HG02981 (cell line): Measurements from ENCODE around the gene CHRM1.

Experiments
- ATAC-seq: cut with Tn5 transposase; IDR thresholded peaks from one replicate; pipeline ENCODE4 v1.9.1; 2021; ENCODE audit warnings: mild to moderate bottlenecking, moderate library complexity; ENCODE audit not compliant: unreplicated experiment

The CHRM1 gene

DNA sequence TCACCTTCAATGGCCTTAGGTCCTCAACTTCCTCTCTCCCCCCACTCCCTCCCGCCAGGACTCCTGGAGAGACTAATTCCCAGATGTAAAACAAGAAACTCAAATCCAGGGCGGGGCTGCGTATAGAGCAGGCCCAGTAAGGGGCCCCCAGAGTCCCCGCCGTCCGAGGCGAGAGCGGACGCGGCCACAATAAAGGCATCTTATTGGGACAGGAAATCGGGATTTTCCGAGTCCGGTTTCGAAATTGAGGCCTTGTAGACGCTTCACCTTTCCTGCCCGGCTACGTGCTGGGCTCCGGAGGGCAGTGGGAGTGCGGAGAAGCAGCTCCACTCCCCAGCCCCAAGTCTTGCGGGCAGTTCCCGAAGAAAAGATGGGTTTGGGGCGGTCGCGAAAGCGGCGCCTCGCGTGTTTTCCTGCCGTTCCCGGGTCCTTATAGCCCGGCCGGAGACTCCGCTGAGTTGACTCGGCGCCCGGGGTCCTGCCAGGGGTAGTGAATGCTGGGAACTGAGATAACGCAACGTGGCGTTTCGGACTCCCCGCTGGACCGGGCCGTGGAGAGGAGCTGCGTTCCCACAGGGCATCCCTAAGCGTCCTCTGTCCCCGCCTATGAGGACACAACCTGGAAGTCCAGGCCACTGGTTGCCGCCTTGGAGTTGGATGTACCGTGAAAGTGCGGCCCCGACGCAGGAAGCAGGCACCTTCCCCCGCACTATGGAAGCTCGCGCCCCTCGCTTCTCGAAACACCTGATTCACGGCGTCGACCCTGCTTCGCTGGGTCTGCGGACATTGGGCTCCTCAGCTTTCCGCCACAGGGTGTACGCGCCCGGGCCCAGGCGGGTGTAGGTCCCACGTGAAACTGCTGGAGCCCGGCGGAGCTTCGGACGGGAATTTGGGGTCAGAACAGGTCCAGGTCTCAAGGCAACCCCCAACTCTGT lies 4.8 kb upstream of the CHRM1 start:
- no peak for ATAC-seq

DNA sequence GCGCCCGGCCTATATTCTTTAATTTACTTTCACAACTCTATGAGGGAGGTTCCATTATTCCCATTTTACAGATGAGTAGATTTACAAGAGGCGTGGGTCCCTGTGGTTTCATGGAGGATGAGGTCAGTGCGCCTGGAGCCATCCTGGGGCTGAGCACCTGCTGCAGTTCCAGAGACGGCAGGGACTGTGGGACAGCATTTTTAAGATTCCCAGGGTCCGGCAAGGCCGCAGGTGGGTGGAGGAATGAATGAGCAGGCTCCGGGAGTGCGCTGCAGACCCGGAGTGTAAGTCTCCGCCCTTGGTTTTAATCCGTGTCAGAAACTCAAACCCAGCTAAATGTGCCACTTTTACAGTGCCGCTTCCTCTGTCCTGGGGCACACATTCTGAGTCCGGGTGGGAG lies 4.1 kb upstream of the CHRM1 start:
- ATAC-seq, result no peak

DNA sequence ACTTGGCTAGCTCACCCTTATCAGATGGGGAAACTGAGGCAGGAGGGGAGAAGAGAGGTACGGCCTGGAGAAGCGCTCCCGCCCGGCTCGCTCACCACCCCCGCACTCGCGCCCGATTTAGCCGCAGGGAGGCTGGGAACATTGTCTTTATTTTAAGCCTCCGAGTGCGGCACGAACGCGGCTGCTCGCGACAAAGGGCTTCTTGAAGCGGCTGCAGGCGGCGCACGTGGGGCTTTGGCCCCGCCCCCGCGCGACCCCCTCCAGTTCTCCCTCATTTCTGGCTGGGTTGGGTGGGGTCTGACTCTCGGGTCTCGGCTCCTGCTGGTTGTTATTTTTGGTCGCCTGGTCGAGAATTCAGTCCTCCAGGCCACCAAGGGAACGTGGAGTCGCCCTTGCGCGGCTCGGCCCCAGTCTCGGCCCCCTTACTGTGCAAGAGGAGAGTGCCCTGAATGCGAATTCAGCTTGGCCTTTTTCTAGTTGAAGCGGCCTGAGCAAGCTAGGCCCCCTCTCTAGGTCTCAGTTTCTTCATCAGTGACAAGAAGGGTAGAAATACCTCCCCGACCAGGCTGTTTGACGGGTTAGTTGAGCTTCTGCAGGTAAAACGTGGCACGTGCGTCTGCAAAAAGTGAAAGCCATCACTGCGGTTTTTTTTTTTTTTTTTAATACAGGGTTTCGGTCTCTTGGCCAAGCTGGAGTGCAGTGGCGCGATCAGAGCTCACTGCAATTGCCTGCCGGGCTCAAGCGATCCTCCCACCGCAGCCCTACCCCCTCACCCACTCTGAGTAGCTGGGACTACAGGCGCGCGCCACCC lies 2.6 kb upstream of the CHRM1 start:
- ATAC-seq, result no peak

DNA sequence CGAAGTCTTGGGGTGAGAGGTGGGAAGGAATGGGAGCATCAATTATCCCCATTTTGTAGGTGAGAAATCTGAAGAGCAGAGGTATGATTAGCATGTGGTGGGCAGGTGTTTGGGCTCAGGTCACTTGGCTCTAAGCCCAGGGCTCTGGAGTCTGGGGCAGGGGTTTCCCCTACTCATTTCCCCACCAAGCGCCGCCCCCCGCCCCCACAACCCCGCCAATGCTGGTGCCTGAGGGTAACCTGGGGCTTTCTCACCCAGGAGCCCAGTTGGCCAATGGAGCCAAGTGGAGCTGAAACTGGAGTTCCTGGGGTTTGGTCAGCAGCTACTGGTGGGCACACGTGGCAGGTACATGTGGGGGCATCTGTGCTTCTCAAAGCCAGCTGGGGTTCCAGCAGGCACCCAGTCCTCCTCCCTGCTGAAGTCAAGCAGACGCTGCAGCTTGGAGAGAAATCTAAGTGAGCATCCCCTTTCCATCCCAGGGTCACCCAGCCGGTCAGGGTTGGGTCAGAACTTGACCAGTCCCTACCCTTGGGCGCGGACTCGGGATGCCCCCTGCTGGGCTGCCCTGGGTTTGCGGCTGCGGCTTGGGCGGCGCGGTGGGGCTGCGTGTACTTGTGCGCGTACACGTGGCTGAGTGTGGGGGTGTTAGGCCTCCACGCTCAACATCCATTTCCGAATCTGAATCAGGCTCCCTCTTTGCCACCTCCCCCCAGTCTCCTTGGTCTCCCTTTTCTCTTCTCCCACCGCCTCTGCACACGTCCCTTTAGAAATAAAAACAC lies 1.7 kb upstream of the CHRM1 start:
- no peak for ATAC-seq

DNA sequence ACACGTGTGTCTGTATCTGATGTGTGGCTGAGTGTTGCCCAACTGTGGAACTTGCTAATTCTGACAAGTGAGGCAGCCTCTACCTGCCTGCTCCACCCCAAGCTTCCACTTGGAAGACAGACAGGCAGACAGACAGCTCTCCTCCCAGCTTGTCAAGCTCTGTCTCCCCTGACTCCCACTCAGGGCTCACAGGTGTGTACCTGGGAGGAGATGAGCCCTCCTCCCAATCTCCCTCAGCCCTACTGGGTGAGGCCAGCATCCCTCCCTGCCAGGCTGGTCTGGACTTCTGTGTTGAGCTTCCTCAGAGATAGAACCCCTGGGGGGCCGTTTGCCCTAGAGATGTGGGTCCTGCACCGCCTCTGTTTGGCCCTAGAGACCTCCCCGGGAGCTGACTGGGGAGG lies 1.0 kb upstream of the CHRM1 start:
- no peak for ATAC-seq

DNA sequence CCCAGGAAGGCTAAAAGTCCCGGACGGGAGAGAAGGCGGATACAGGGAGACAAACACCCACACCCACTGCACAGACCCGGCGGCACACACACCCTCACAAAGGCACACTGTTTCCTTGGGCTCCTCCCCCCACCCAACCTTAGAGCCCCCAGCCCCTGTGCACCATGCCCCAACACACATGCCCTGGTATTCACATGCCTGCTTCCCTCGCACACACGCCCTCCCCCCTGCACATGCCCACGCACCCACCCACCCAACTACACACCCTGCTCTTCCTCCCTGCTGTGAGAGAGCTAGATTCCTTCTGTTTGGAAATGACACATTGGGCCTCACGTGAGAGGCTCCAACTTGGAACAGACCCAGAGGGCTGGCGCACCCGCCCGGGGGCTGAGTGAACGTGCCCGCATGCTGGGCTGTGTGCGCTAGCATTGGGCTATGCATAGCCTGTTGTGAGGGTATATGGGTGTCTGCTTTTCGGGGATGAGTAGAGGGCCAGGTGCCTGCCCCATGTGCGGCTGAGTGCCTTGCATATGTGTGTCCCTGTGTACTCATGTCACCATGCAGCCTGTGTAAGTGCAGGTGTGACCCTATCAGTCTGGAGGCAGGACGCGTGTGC lies 518 bp upstream of the CHRM1 start:
- ATAC-seq, result no peak

DNA sequence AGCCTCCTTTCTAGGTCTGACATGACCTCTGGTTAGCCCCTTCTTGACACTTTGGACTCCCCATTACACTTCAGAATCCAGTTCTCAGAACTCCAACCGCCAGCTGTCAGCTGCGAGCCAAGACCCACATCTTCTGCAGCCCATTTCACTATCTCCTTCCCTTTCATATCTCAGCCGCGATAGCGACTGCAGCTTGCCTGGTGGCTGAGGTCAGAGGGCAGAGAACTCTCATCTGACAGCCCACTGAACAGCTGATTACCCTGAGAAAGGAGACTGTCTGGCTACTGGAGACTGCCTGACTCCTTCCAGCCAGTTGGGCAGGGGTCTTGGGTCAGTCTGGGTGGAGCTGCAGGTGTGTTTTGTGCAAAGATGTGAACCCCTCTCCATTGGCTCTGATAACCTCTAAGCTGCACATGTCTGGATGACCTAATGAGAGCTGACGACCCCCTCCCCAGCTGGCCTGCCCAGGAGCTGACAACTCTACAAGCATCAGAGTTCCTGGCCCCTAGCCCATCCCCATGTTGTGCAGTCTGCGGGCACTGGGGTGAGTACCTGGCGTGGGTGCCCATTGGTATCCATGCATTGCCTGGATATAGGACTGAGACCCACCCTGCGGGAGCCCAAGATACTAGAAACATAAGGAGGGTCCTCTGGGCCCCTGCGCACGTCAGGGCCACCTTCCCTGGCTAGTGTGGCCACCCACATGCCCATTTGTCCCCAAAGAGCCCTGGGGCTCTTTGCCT lies 1.1 kb downstream of the CHRM1 start:
- no peak for ATAC-seq

DNA sequence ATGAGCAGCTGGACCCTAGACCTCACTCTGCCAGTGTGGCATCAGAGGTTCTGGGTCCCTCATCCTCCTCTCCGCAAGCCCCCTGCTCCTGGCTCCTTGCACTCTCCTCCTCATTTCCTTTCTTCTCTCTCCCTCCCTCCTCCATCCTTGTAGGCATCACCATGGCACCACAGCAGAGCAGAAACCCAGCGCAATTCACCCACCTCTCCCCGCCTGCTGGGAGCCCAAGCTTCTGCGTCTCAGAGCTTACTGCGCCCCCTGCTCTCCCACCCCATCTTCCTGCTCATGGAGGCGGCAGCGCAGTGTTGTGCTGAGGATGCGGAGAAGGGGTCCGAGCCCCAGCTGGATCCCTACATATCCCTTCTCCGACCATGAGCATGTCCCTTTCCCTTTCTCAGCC lies 1.7 kb downstream of the CHRM1 start:
- ATAC-seq, result no peak

DNA sequence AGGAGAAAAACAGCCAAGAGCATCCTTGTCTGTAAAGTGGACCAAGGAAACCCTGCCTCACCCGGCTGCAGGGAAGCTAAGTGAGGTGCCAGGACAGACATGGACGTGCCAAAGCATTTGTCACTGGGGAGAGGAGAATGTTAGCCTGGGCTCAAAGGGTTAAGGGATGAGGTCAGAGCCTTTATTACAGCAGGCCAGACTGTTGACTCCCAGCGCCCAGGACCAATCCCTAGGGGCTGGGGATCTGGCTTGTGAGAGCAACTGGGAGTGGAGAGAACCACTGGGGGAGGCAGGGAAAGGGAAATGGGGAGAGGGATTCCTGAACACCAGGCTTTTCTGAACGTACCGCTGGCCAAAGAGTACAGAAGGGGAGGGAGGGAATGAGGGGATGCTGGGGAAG lies 2.6 kb downstream of the CHRM1 start:
- no peak for ATAC-seq

DNA sequence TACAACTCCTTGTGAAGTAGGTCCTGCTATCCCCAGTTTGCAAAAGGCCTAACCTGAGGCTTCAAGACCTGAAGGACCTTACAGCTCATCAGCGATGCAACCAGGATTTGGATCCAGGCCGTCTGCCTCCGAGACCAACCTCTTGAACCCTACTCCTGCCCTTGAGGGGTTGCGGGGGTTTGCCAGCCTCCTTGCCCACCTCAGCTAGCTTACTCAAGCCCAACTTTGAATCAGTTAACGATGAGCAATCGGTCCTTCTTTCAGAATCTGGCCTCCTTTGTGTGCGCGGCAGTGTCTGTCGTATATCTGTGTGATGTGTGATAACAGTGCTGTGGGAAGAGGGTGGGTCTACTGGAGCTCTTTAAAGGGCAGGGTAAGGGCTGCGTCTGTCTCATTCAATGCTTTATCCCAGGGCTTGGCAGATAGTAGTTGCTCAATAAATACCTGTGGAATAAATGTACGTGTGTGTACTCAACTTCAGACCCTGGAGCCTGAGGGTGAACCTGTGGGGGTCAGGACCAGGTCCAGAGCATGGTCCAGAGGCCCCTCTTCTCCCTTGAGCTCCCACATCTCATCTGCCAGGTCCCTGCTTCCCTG lies 3.2 kb downstream of the CHRM1 start:
- no peak for ATAC-seq

DNA sequence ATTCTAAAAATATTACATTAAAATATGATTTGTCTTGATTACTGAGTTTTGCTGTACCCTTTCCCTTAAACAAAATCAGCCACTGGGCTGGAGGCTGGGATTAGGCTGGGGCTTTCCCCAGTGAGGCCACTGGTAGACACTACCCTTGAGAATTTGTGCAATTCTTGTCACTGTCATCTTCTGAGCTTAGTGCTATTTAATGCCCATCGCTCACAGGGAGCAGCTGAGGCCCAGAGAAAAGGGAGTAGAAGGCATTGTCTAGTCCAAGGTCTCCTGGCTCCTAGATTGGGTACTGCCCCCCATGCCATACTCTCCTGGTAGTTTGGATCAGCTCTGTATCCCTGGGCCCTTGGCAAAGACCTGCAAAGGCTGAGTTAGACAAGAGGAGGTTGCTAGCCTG lies 6.7 kb downstream of the CHRM1 start:
- ATAC-seq, result no peak

DNA sequence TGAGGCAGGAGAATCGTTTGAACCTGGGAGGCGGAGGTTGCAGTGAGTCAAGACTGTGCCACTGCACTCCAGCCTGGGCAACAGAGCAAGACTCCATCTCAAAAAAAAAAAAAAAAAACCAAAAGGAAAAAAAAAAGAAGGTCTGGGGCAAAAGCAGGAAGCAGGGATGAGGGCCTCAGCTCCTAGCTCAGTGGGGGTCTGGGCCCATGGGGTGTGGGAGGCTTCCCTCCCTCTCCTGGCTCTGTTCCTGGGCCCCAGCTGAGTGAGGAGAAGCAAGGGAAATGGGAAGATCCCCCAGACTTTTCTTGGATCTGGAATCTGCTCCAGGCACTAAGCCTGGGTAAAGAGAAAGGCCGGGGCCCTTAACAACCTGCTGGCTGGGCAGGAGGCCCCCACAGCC lies 8.9 kb downstream of the CHRM1 start:
- ATAC-seq, result no peak

DNA sequence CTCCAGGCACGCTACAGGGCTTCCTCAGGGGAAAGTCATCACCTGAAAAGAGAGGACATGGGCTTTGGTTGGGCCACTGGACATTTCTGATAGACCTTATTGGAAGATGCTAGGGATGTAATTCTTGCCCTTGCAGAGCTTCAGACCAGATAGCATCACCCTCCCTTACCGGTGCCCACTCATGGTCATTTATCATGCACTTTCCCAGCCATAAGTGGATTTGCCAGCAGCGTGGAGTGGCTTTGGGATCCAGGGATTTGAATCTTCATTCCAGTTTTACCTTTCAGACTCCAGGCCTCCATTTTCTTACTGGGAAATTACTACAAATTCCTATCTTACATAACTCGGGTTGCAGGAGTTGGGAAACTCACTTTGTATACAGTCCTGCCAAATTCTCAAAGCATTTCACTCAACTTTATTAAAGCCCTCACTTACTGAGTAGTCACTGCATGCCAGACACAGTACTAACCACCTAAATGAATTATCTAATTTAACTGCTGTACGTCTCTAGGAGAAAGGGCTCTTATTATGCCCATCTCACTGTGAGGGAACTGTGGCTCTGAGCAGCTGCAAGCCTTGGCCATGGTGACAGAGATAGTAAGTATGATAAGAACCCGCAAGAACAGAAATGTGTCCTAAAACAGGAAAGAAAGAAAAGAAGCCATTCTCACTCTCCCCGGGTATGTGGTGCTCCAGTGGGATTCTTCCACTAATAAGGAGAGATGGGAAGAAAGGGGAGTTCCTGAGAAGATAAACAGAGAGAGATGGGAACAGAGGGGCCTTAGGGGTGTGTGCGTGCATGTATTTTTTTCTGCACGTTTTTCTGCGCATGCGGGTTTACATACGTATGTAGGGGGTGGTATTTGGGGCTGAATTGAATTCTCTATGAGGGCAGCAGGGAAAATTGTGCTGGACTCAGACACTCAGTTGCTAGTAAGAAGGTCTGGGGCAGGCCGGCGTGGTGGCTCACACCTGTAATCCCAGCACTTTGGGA lies 9.7 kb downstream of the CHRM1 start:
- no peak for ATAC-seq

DNA sequence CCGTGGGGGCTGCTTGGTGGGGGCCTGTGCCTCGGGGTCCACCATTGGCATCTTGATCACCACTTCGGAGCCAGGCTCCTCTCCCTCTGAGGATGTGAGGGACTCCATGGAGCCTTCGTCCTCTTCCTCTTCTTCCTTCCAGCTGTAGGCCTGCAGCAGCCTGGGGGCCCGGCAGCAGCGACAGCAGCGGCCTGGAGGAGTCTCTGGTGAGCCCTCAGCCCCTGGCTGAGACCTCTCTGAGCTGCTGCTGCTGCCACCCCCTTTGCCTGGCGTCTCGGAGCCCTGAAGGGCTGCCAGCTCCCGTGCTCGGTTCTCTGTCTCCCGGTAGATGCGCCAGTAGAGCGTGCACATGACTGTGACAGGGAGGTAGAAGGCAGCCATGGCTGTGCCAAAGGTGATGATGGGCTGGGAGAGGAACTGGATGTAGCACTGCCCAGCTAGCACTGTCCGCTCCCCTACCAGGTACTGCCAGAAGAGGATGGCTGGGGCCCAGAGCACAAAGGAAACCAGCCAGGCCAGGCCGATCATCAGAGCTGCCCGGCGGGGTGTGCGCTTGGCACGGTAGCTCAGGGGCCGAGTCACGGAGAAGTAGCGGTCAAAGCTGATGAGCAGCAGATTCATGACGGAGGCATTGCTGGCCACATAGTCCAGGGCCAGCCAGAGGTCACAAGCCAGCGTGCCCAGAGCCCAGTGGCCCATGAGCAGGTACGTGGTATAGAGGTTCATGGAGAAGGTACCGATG lies 10.9 kb downstream of the CHRM1 start:
- no peak for ATAC-seq

DNA sequence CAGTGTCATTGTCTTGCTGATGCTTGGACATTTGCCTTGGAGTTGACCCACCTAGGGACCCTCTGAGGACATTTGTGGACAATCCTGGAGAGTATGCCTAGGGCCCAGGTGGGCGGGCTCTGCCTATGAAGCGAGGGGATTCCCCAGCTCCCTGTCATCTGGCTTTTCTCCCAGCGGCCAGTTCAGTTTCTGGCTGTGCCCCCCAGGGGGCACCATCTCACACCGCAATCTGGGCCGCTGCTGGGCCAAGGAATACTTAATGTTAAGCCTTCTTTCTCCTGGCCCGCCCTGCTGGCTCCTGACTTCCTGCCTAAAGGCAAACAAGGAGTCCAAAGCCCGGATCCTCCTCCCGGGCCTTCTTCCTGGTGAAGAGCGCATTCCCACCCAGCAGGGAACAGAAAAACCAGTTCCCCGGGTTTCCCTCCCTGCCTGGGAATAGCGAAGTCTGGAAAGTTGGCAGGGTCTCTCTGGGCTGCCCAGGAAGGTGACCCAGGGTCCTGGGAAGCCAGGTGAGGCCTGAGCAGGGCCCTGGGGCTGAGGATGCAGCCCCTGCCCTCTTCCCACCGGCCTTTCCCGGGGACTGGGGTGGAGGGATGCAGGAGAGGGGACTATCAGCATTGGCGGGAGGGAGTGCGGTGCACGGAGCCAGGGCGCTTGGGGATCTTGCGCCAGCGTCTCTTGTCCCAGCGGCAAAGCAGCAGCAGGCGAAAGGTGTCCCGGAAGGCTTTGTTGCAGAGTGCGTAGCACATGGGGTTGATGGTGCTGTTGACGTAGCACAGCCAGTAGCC lies 11.9 kb downstream of the CHRM1 start:
- no peak for ATAC-seq

DNA sequence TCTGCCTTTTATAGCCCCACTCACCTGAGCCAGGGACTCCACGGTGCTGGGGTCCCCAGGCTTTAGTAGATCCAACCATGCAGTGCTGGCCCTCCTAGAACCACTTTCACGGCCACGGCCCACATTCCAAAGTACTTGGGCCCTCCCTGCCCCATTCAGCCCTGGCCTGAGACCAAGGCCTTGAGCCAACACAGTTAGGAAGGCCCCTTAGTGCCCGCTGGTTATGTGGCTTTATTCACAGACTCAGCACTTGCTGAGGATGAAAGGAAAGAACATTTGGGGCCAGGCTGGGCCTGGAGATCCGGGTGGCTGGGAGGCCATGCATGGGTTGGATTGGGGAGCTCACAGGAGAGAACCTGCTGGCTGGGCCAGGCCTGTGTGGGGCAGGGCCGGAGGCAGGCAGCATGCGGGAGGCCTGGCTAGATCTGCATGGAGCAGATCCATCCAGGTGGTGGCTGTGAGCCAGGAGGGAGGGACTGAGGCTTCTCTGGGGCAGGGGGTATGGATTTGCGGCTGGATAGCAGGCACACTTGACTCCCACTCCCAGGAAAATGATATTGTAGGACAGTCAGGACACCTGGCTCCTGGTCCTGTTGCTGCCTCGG lies 12.6 kb downstream of the CHRM1 start:
- ATAC-seq, result no peak
